ENCODE results near the gene SHLD1. TPM values are rescaled to one million over a fixed set of nuclear protein-coding genes. Genes with fewer than 3 reads are reported as not detected.
"Not testable (repeated sequence)": the region's sequence is repeated elsewhere in the genome, so short reads cannot be mapped to it uniquely, and the experiment has no call there.

The SHLD1 gene
- total RNA-seq, 1 experiment from 2014 or later = 13.1 TPM

DNA sequence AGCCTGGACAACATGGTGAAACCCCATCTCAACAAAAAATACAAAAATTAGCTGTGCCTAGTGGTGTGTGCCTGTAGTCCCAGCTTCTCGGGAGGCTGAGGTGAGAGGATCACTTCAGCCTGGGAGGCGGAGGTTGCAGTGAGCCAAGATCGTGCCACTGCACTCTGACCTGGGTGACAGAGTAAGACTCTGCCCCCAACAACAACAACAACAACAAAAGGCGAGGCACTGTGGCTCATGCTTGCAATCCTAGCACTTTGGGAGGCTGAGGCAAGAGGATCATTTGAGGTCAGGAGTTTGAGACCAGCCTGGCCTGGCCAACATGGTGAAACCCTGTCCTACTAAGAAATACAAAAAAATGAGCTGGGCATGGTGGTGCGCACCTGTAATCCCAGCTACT lies 9.6 kb upstream of the SHLD1 start:
- H2AFZ ChIP-seq (ENCODE audit: low read length); H3K4me3 ChIP-seq (ENCODE audit: low read length); H3K9me2 ChIP-seq (replicated peaks; ENCODE audit: insufficient read depth, low read length); H3K9ac ChIP-seq (ENCODE audit: low read length); H3K9me3 ChIP-seq (ENCODE audit: low read length); H3K79me2 ChIP-seq (ENCODE audit: low read length); DNase-seq; H3K4me2 ChIP-seq (ENCODE audit: low read depth, low read length, poor library complexity, severe bottlenecking); H3K36me3 ChIP-seq (ENCODE audit: insufficient read depth, low read length); H3K27me3 ChIP-seq (ENCODE audit: low read length); H3K27ac ChIP-seq (ENCODE audit: low read length); H4K20me1 ChIP-seq (ENCODE audit: insufficient read depth, low read depth, low read length): not testable (repeated sequence)
- peaks cover 11% of the 10 kb centered on the region for H3K4me1 ChIP-seq (ENCODE audit: low read length)

DNA sequence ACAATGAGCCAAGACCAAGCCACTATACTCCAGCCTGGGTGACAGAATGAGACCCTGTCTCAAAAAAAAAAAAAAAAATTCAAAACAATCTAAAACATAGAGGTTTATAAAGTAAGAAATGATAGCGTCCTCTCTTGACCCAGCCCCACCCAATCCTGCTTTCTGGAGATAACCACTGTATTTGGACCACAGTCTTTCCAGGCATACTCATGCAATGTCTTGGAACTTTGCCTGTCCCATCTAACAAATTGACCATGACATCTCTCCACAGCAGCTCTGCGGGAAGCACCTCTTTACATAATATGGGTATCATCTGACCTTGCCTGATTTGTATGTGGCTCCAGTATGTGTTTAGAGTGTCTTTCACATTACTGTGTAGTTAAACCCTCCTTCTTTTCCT lies 9.1 kb upstream of the SHLD1 start:
- Histone ChIP-seq H3K9me2 (replicated peaks; ENCODE audit: insufficient read depth, low read length) (no peaks in the 10 kb centered on the region), H3K4me3 (ENCODE audit: low read length) (no peak overlapping the region), H3K4me2 (ENCODE audit: low read depth, low read length, poor library complexity, severe bottlenecking) (no peak overlapping the region), H4K20me1 (ENCODE audit: insufficient read depth, low read depth, low read length) (no peaks in the 10 kb centered on the region), H3K36me3 (ENCODE audit: insufficient read depth, low read length) (no peaks in the 10 kb centered on the region), H3K27ac (ENCODE audit: low read length) (no peak overlapping the region), H2AFZ (ENCODE audit: low read length) (no peak overlapping the region), H3K27me3 (ENCODE audit: low read length) (no peaks in the 10 kb centered on the region), H3K79me2 (ENCODE audit: low read length) (no peaks in the 10 kb centered on the region), H3K4me1 (ENCODE audit: low read length) (peaks cover 11% of the 10 kb centered on the region), H3K9ac (ENCODE audit: low read length) (no peak overlapping the region), H3K9me3 (ENCODE audit: low read length) (no peaks in the 10 kb centered on the region)
- no peak for DNase-seq

GRCh38 chr20:5742041-5742440 lies 8.2 kb upstream of the SHLD1 start:
- Histone ChIP-seq H3K9me2 (replicated peaks; ENCODE audit: insufficient read depth, low read length) (no peaks in the 10 kb centered on the region), H2AFZ (ENCODE audit: low read length) (no peak overlapping the region), H3K4me2 (ENCODE audit: low read depth, low read length, poor library complexity, severe bottlenecking) (no peak overlapping the region), H3K27ac (ENCODE audit: low read length) (no peak overlapping the region), H3K4me1 (ENCODE audit: low read length) (peaks cover 10% of the 10 kb centered on the region), H4K20me1 (ENCODE audit: insufficient read depth, low read depth, low read length) (no peaks in the 10 kb centered on the region), H3K36me3 (ENCODE audit: insufficient read depth, low read length) (no peaks in the 10 kb centered on the region), H3K9ac (ENCODE audit: low read length) (no peak overlapping the region), H3K79me2 (ENCODE audit: low read length) (no peaks in the 10 kb centered on the region), H3K4me3 (ENCODE audit: low read length) (no peak overlapping the region), H3K27me3 (ENCODE audit: low read length) (no peaks in the 10 kb centered on the region), H3K9me3 (ENCODE audit: low read length) (no peaks in the 10 kb centered on the region)
- DNase-seq = no peak

DNA sequence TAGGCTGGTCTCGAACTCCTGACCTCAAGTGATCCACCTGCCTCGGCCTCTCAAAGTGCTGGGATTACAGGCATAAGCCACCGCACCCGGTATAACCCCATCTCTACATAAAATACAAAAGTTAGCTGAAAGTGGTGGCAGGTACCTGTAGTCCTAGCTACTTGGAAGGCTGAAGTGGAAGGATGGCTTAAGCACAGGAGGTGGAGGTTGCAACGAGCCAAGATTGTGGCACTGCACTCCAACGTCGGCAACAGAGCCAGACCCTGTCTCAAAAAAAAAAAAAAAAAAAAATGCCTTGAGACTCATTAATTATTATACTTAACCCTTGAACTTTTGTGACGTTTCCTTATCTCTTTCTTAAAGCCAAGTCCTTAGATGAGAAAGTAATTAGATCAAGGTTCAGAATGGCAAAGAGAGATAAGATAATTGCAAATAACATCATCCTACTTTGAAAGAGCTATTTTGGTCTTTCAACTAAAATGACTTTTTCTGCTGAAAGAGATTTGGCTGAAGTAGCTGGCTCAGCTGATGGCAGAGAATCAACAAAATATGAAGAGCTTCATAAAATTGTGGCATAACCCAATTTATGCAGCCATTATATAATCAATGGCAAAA lies 4.7 kb upstream of the SHLD1 start:
- peaks cover 1% of the 10 kb centered on the region for H3K79me2 ChIP-seq (ENCODE audit: low read length)
- no peak overlapping the region for H3K4me3 ChIP-seq (ENCODE audit: low read length)
- H3K4me1 ChIP-seq (ENCODE audit: low read length) = 0 out of 2 replicates have a peak, but pooled peaks cover 3% of the 10 kb centered on the region
- H3K9me3 ChIP-seq (ENCODE audit: low read length) = no peaks in the 10 kb centered on the region
- no peaks in the 10 kb centered on the region for H3K27me3 ChIP-seq (ENCODE audit: low read length)
- DNase-seq = no peak
- H4K20me1 ChIP-seq (ENCODE audit: insufficient read depth, low read depth, low read length) = no peaks in the 10 kb centered on the region
- H3K9ac ChIP-seq (ENCODE audit: low read length) = no peak overlapping the region
- no peak overlapping the region for H3K27ac ChIP-seq (ENCODE audit: low read length)
- H3K9me2 ChIP-seq (replicated peaks; ENCODE audit: insufficient read depth, low read length) = 0 out of 2 replicates have a peak, but pooled peaks cover 5% of the 10 kb centered on the region
- no peak overlapping the region for H3K4me2 ChIP-seq (ENCODE audit: low read depth, low read length, poor library complexity, severe bottlenecking)
- no peaks in the 10 kb centered on the region for H3K36me3 ChIP-seq (ENCODE audit: insufficient read depth, low read length)
- no peak overlapping the region for H2AFZ ChIP-seq (ENCODE audit: low read length)

GRCh38 chr20:5746064-5746463 lies 4.1 kb upstream of the SHLD1 start:
- H3K9me2 ChIP-seq (replicated peaks; ENCODE audit: insufficient read depth, low read length) = 0 out of 2 replicates have a peak, but pooled peaks cover 5% of the 10 kb centered on the region
- H3K36me3 ChIP-seq (ENCODE audit: insufficient read depth, low read length) = no peaks in the 10 kb centered on the region
- no peaks in the 10 kb centered on the region for H4K20me1 ChIP-seq (ENCODE audit: insufficient read depth, low read depth, low read length)
- H3K9me3 ChIP-seq (ENCODE audit: low read length) = no peaks in the 10 kb centered on the region
- DNase-seq = no peak
- no peak overlapping the region for H3K4me2 ChIP-seq (ENCODE audit: low read depth, low read length, poor library complexity, severe bottlenecking)
- H3K9ac ChIP-seq (ENCODE audit: low read length) = no peak overlapping the region
- H3K79me2 ChIP-seq (ENCODE audit: low read length) = peaks cover 7% of the 10 kb centered on the region
- H2AFZ ChIP-seq (ENCODE audit: low read length) = no peak overlapping the region
- no peak overlapping the region for H3K27ac ChIP-seq (ENCODE audit: low read length)
- no peak overlapping the region for H3K4me3 ChIP-seq (ENCODE audit: low read length)
- no peaks in the 10 kb centered on the region for H3K27me3 ChIP-seq (ENCODE audit: low read length)
- peaks cover 7% of the 10 kb centered on the region for H3K4me1 ChIP-seq (ENCODE audit: low read length)

GRCh38 chr20:5748246-5748645 lies 2.0 kb upstream of the SHLD1 start:
- no peak overlapping the region for H2AFZ ChIP-seq (ENCODE audit: low read length)
- no peaks in the 10 kb centered on the region for H4K20me1 ChIP-seq (ENCODE audit: insufficient read depth, low read depth, low read length)
- no peak overlapping the region for H3K27ac ChIP-seq (ENCODE audit: low read length)
- H3K9me3 ChIP-seq (ENCODE audit: low read length) = no peaks in the 10 kb centered on the region
- peaks cover 29% of the 10 kb centered on the region for H3K79me2 ChIP-seq (ENCODE audit: low read length)
- H3K27me3 ChIP-seq (ENCODE audit: low read length) = no peaks in the 10 kb centered on the region
- H3K9me2 ChIP-seq (replicated peaks; ENCODE audit: insufficient read depth, low read length) = 0 out of 2 replicates have a peak, but pooled peaks cover 8% of the 10 kb centered on the region
- no peaks in the 10 kb centered on the region for H3K36me3 ChIP-seq (ENCODE audit: insufficient read depth, low read length)
- no peak overlapping the region for H3K9ac ChIP-seq (ENCODE audit: low read length)
- DNase-seq = no peak
- peaks cover 16% of the 10 kb centered on the region for H3K4me1 ChIP-seq (ENCODE audit: low read length)
- no peak overlapping the region for H3K4me3 ChIP-seq (ENCODE audit: low read length)
- no peak overlapping the region for H3K4me2 ChIP-seq (ENCODE audit: low read depth, low read length, poor library complexity, severe bottlenecking)

GRCh38 chr20:5749512-5749951 lies 669 bp upstream of the SHLD1 start:
- Histone ChIP-seq H3K4me1 (ENCODE audit: low read length) (peaks cover 16% of the 10 kb centered on the region), H2AFZ (ENCODE audit: low read length) (peak overlapping the region; percentile 73), H3K79me2 (ENCODE audit: low read length) (peaks cover 41% of the 10 kb centered on the region), H3K4me2 (ENCODE audit: low read depth, low read length, poor library complexity, severe bottlenecking) (peak overlapping the region; percentile 92)
- not testable (repeated sequence) for H3K27me3 ChIP-seq (ENCODE audit: low read length); H3K36me3 ChIP-seq (ENCODE audit: insufficient read depth, low read length); H3K4me3 ChIP-seq (ENCODE audit: low read length); H3K27ac ChIP-seq (ENCODE audit: low read length); H3K9ac ChIP-seq (ENCODE audit: low read length); H4K20me1 ChIP-seq (ENCODE audit: insufficient read depth, low read depth, low read length); H3K9me3 ChIP-seq (ENCODE audit: low read length); DNase-seq; H3K9me2 ChIP-seq (replicated peaks; ENCODE audit: insufficient read depth, low read length)

- peaks cover 60% of the 10 kb centered on the region for H3K79me2 ChIP-seq (ENCODE audit: low read length)
- no peaks in the 10 kb centered on the region for H3K36me3 ChIP-seq (ENCODE audit: insufficient read depth, low read length)
- no peaks in the 10 kb centered on the region for H3K9me3 ChIP-seq (ENCODE audit: low read length)
- H3K27me3 ChIP-seq (ENCODE audit: low read length) = no peaks in the 10 kb centered on the region
- no peak overlapping the region for H2AFZ ChIP-seq (ENCODE audit: low read length)
- H3K4me3 ChIP-seq (ENCODE audit: low read length) = no peak overlapping the region
- no peak for DNase-seq
- no peak overlapping the region for H3K27ac ChIP-seq (ENCODE audit: low read length)
- no peak overlapping the region for H3K9ac ChIP-seq (ENCODE audit: low read length)
- peaks cover 16% of the 10 kb centered on the region for H3K4me1 ChIP-seq (ENCODE audit: low read length)
- 0 out of 2 replicates have a peak, but pooled peaks cover 8% of the 10 kb centered on the region for H3K9me2 ChIP-seq (replicated peaks; ENCODE audit: insufficient read depth, low read length)
- H3K4me2 ChIP-seq (ENCODE audit: low read depth, low read length, poor library complexity, severe bottlenecking) = peak overlapping the region; percentile 92
- H4K20me1 ChIP-seq (ENCODE audit: insufficient read depth, low read depth, low read length) = no peaks in the 10 kb centered on the region
These were observed 1.7 kb downstream of the SHLD1 start for GRCh38 chr20:5751856-5752255.
